ENCODE measurements around the gene IL1RAPL1.

DNA sequence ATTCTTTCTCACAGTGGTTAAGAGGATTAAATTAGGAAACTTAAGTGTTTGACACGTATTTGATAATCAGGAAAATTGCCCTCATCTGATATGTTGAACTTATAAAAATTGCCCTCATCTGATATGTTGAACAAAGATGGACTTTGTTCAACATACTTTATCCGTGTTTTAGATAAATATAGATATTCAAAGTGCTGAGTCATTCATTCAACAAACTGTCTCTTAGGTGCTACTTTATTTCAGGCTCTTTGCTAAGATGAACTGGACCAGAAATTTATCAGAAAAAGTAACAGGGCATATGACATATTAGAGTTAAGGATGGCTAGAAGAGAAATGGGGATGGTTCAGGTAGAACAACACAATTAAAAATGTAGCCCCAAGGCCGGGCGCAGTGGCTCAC lies 81.7 kb downstream of the IL1RAPL1 start:
- TF ChIP-seq, protein P1, sequence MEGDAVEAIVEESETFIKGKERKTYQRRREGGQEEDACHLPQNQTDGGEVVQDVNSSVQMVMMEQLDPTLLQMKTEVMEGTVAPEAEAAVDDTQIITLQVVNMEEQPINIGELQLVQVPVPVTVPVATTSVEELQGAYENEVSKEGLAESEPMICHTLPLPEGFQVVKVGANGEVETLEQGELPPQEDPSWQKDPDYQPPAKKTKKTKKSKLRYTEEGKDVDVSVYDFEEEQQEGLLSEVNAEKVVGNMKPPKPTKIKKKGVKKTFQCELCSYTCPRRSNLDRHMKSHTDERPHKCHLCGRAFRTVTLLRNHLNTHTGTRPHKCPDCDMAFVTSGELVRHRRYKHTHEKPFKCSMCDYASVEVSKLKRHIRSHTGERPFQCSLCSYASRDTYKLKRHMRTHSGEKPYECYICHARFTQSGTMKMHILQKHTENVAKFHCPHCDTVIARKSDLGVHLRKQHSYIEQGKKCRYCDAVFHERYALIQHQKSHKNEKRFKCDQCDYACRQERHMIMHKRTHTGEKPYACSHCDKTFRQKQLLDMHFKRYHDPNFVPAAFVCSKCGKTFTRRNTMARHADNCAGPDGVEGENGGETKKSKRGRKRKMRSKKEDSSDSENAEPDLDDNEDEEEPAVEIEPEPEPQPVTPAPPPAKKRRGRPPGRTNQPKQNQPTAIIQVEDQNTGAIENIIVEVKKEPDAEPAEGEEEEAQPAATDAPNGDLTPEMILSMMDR (IDR thresholded peaks at IDR 0.05), result no peak
- TF ChIP-seq POLR2A (IDR thresholded peaks at IDR 0.05) (no peak), POLR2AphosphoS5 (IDR thresholded peaks at IDR 0.05) (no peak)

Data from breast epithelium (tissue), 3 donors.